HepG2 (cell line): ENCODE measurements around the gene SNHG17. TPM values are rescaled to one million over a fixed set of nuclear protein-coding genes. Genes with fewer than 3 reads are reported as not detected.
A peak's percentile ranks its signal among the peaks of the same experiment; 100 is the strongest.

Experiments used
- BCL6 ChIP-seq: IDR thresholded peaks from 2 replicates; pipeline ENCODE4 v1.6.1; 2016; ENCODE audit warnings: missing genetic modification reagents, missing compliant biosample characterization
- CBX1 ChIP-seq: IDR thresholded peaks from one replicate; pipeline ENCODE4 v1.6.1; 2016; ENCODE audit warnings: antibody characterized with exemption, low read depth
- ELF1 ChIP-seq: sonication (generic); formaldehyde crosslinking; IDR thresholded peaks from 2 replicates; pipeline ENCODE4 v1.4.0; 2020; ENCODE audit warnings: missing genetic modification reagents
- GABPA ChIP-seq, 2 experiments: IDR thresholded peaks; 2 replicates each; pipeline ENCODE4 v1.6.1; 2011 to 2016; ENCODE audit warnings: low read depth in 2 of 2, low read length in 1 of 2, missing biosample characterization in 1 of 2, missing genetic modification characterization in 1 of 2
- GLI4 ChIP-seq: sonication (generic); formaldehyde crosslinking; IDR thresholded peaks from 2 replicates; pipeline ENCODE4 v1.5.1; 2020; ENCODE audit warnings: missing genetic modification reagents, mild to moderate bottlenecking, moderate library complexity, borderline replicate concordance
- HNF4A ChIP-seq: sonication (generic); formaldehyde crosslinking; IDR thresholded peaks from 2 replicates; pipeline ENCODE4 v1.4.0; 2020; ENCODE audit warnings: missing genetic modification reagents
- KAT8 ChIP-seq: IDR thresholded peaks from 2 replicates; pipeline ENCODE4 v1.6.1; 2016; ENCODE audit warnings: missing genetic modification reagents, missing compliant biosample characterization
- KLF9 ChIP-seq: IDR thresholded peaks from 2 replicates; pipeline ENCODE4 v1.6.1; 2016; ENCODE audit warnings: low read depth
- MXD4 ChIP-seq: IDR thresholded peaks from 2 replicates; pipeline ENCODE4 v1.6.1; 2016; ENCODE audit warnings: mild to moderate bottlenecking, missing biosample characterization, missing genetic modification reagents
- NCOA1 ChIP-seq: sonication (generic); formaldehyde crosslinking; IDR thresholded peaks from 2 replicates; pipeline ENCODE4 v1.9.0; 2021; ENCODE audit warnings: missing genetic modification reagents
- NCOA2 ChIP-seq: sonication (generic); formaldehyde crosslinking; IDR thresholded peaks from 2 replicates; pipeline ENCODE4 v1.8.0; 2022; ENCODE audit warnings: inconsistent platforms
- NFRKB ChIP-seq: fragments of 450-650 bp; IDR thresholded peaks from 2 replicates; pipeline ENCODE4 v1.6.1; 2017
- NONO ChIP-seq, 2 experiments: fragments of 450-650 bp in 1 of 2; sonication (generic) in 1 of 2; formaldehyde crosslinking in 1 of 2; IDR thresholded peaks in 1 of 2; conservative IDR thresholded peaks in 1 of 2; 2 replicates each; pipeline versions ENCODE4 v1.6.1 to v1.8.0; 2017 to 2022; ENCODE audit warnings: mild to moderate bottlenecking in 1 of 2, missing genetic modification reagents in 1 of 2, moderate library complexity in 1 of 2
- NR2C2 ChIP-seq: sonication (generic); formaldehyde crosslinking; IDR thresholded peaks from 2 replicates; pipeline ENCODE4 v1.4.0; 2020; ENCODE audit warnings: missing genetic modification reagents, mild to moderate bottlenecking, moderate library complexity, borderline replicate concordance
- POLR2A ChIP-seq, 2 experiments: IDR thresholded peaks; 2 replicates each; pipeline ENCODE4 v1.6.1; 2011; ENCODE audit warnings: low read depth in 2 of 2, low read length in 2 of 2, mild to moderate bottlenecking in 1 of 2, moderate library complexity in 1 of 2; ENCODE audit not compliant: insufficient read depth in 1 of 2
- POLR2G ChIP-seq: fragments of 200-400 bp; formaldehyde crosslinking; IDR thresholded peaks from 2 replicates; pipeline ENCODE4 v1.6.1; 2018; ENCODE audit warnings: mild to moderate bottlenecking, low read depth, low read length, moderate library complexity
- RFX1 ChIP-seq: fragments of 450-650 bp; IDR thresholded peaks from 2 replicates; pipeline ENCODE4 v1.6.1; 2017
- THAP11 ChIP-seq: IDR thresholded peaks from 2 replicates; pipeline ENCODE4 v1.6.1; 2016; ENCODE audit warnings: missing biosample characterization, missing genetic modification reagents
- ZFP36L2 ChIP-seq: sonication (generic); formaldehyde crosslinking; IDR thresholded peaks from 2 replicates; pipeline ENCODE4 v1.4.0; 2020; ENCODE audit warnings: missing genetic modification reagents
- ZNF703 ChIP-seq: sonication (generic); formaldehyde crosslinking; IDR thresholded peaks from 2 replicates; pipeline ENCODE4 v1.5.1; 2020; ENCODE audit warnings: missing genetic modification reagents, mild to moderate bottlenecking, moderate library complexity, borderline replicate concordance
- ZNF709 ChIP-seq: sonication (generic); formaldehyde crosslinking; IDR thresholded peaks from 2 replicates; pipeline ENCODE4 v1.5.0; 2020; ENCODE audit warnings: mild to moderate bottlenecking, missing genetic modification reagents
- ZNF761 ChIP-seq: sonication (generic); formaldehyde crosslinking; conservative IDR thresholded peaks from 2 replicates; pipeline ENCODE4 v1.4.0; 2020; ENCODE audit warnings: mild to moderate bottlenecking, missing genetic modification reagents
- ZSCAN31 ChIP-seq: sonication (generic); formaldehyde crosslinking; IDR thresholded peaks from 2 replicates; pipeline ENCODE4 v1.5.0; 2020; ENCODE audit warnings: low read depth, mild to moderate bottlenecking, missing genetic modification reagents
- polyA plus RNA-seq, 8 experiments: library from polyadenylated mRNA; depleted of rRNA in 3 of 8; stranded (reverse) in 7 of 8; unstranded in 1 of 8; fragments of >200 nt; fragmentation: Illumina TruSeq in 4 of 8; extraction: Trizol in 4 of 8; gene quantifications; 2 replicates each; pipeline versions ENCODE4 v1.2.1 to v1.2.3, GENCODE V29; 2011 to 2016; ENCODE audit warnings: low read depth in 4 of 8, missing spikeins in 1 of 8, mixed read lengths in 1 of 8; ENCODE audit not compliant: insufficient read depth in 1 of 8
- total RNA-seq, 5 experiments: library from RNA; depleted of rRNA; stranded (reverse); fragments of >200 nt; fragmentation: Illumina TruSeq; extraction: Trizol; gene quantifications; 2 replicates each; pipeline ENCODE4 v1.2.3, GENCODE V29; 2016; ENCODE audit warnings: low read depth in 1 of 5
- TF ChIP-seq, protein P1 (sequence below): sonication (generic); formaldehyde crosslinking; IDR thresholded peaks from 2 replicates; pipeline ENCODE4 v1.5.1; 2020; ENCODE audit warnings: missing genetic modification reagents, mild to moderate bottlenecking, borderline replicate concordance
- TF ChIP-seq, protein P2 (sequence below): sonication (generic); formaldehyde crosslinking; IDR thresholded peaks from 2 replicates; pipeline ENCODE4 v1.4.0; 2020; ENCODE audit warnings: missing genetic modification reagents
- TF ChIP-seq, protein P3 (sequence below): IDR thresholded peaks from 2 replicates; pipeline ENCODE4 v1.6.1; 2016; ENCODE audit warnings: mild to moderate bottlenecking, missing biosample characterization, missing genetic modification reagents
- TF ChIP-seq, protein P4 (sequence below): sonication (generic); formaldehyde crosslinking; IDR thresholded peaks from 2 replicates; pipeline ENCODE4 v1.8.0; 2023; ENCODE audit warnings: mild to moderate bottlenecking, missing genetic modification reagents

The SNHG17 gene
- total and polyA plus RNA-seq, 2 of the 13 experiments (the other 11 are each of a cell fraction or from before 2014, with no cell fraction given): 26.2 to 41.2 TPM

DNA sequence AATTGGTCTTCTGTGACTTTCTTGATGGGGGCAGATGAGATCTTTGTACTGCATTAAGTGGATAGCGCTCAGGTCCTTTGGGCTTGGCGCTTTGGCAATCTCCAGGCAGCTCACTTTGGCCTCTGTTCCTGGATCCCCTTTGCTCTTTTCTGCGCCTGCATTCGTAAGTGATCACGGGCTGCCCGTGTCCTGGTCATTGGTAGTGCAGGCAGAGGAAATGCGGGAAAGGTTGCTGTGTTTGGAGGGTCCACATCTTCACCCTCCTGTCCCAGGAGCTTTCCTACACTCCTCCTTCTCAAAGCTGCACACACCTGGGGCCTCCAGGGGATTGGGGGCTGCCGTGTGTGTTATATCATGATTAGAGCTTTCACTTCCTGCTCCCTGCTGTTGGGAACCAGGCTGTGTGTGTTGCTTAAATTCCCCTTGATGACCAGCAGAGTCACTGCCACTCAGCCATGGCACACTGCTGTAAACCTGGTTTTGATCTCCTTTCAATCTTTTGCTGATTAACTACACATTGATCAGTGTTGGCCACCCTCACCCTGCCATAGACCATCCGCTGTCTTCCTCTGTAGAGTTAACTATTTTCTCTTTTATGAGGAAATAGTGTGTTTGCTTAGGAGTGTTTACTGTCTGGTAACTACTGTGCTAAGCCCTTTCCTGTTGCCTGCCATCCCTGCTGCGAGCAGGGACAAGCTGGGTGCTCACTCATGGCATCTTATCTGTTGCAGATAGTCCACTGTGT lies 13.0 kb upstream of the SNHG17 start (continued):
- TF ChIP-seq, protein P1, sequence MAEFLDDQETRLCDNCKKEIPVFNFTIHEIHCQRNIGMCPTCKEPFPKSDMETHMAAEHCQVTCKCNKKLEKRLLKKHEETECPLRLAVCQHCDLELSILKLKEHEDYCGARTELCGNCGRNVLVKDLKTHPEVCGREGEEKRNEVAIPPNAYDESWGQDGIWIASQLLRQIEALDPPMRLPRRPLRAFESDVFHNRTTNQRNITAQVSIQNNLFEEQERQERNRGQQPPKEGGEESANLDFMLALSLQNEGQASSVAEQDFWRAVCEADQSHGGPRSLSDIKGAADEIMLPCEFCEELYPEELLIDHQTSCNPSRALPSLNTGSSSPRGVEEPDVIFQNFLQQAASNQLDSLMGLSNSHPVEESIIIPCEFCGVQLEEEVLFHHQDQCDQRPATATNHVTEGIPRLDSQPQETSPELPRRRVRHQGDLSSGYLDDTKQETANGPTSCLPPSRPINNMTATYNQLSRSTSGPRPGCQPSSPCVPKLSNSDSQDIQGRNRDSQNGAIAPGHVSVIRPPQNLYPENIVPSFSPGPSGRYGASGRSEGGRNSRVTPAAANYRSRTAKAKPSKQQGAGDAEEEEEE (CRISPR knock-in tag): no peak
- TF ChIP-seq, protein P2, sequence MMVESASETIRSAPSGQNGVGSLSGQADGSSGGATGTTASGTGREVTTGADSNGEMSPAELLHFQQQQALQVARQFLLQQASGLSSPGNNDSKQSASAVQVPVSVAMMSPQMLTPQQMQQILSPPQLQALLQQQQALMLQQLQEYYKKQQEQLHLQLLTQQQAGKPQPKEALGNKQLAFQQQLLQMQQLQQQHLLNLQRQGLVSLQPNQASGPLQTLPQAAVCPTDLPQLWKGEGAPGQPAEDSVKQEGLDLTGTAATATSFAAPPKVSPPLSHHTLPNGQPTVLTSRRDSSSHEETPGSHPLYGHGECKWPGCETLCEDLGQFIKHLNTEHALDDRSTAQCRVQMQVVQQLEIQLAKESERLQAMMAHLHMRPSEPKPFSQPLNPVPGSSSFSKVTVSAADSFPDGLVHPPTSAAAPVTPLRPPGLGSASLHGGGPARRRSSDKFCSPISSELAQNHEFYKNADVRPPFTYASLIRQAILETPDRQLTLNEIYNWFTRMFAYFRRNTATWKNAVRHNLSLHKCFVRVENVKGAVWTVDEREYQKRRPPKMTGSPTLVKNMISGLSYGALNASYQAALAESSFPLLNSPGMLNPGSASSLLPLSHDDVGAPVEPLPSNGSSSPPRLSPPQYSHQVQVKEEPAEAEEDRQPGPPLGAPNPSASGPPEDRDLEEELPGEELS (CRISPR knock-in tag): peak; percentile 85
- 0 out of 2 replicates have a peak, but pooled peaks have one; percentile 8 for TF ChIP-seq HNF4A (CRISPR knock-in tag)
- peak; percentile 66 for TF ChIP-seq THAP11 (CRISPR knock-in tag)
- no peak for TF ChIP-seq ZNF703 (CRISPR knock-in tag)
- TF ChIP-seq NCOA2 (CRISPR knock-in tag): peak; percentile 70
- peak; percentile 12 to 36; a peak in 2 of 4 replicates for TF ChIP-seq POLR2A (IDR thresholded peaks at IDR 0.05; ENCODE audit: insufficient read depth in 1 of 2, low read depth in 2 of 2, low read length in 2 of 2)
- TF ChIP-seq ELF1: peak; percentile 33; the same call in 1 of the 2 replicates
- TF ChIP-seq GABPA (IDR thresholded peaks at IDR 0.05; ENCODE audit: low read depth, low read length): no peak
- peak; percentile 59; the same call in 1 of the 2 replicates for TF ChIP-seq GABPA (CRISPR knock-in tag; IDR thresholded peaks at IDR 0.05; ENCODE audit: low read depth)
- TF ChIP-seq KLF9: no peak
- TF ChIP-seq POLR2G: no peak
- no peak for TF ChIP-seq ZSCAN31 (CRISPR knock-in tag)
- no peak for TF ChIP-seq RFX1
- peak; percentile 69 for TF ChIP-seq BCL6 (CRISPR knock-in tag)
- TF ChIP-seq NFRKB: no peak
- no peak for TF ChIP-seq CBX1
- TF ChIP-seq, protein P3, sequence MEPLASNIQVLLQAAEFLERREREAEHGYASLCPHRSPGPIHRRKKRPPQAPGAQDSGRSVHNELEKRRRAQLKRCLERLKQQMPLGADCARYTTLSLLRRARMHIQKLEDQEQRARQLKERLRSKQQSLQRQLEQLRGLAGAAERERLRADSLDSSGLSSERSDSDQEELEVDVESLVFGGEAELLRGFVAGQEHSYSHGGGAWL (CRISPR knock-in tag): peak; percentile 34; the same call in 1 of the 2 replicates
- TF ChIP-seq MXD4: peak; percentile 60; the same call in 1 of the 2 replicates
- TF ChIP-seq ZNF761 (CRISPR knock-in tag): no peak
- TF ChIP-seq ZNF709 (CRISPR knock-in tag): 0 out of 2 replicates have a peak, but pooled peaks have one; percentile 63
- TF ChIP-seq GLI4 (CRISPR knock-in tag): peak; percentile 67; the same call in 1 of the 2 replicates
- TF ChIP-seq, protein P4, sequence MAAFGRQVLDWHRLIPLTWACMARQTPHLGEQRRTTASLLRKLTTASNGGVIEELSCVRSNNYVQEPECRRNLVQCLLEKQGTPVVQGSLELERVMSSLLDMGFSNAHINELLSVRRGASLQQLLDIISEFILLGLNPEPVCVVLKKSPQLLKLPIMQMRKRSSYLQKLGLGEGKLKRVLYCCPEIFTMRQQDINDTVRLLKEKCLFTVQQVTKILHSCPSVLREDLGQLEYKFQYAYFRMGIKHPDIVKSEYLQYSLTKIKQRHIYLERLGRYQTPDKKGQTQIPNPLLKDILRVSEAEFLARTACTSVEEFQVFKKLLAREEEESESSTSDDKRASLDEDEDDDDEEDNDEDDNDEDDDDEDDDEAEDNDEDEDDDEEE: no peak
- TF ChIP-seq NR2C2: peak; percentile 48; the same call in 1 of the 2 replicates
- TF ChIP-seq KAT8: peak; percentile 65
- no peak for TF ChIP-seq NCOA1 (CRISPR knock-in tag)
- TF ChIP-seq NONO (IDR thresholded peaks at IDR 0.05): no peak
- TF ChIP-seq NONO (CRISPR knock-in tag; conservative IDR thresholded peaks at IDR 0.05): 0 out of 2 replicates have a peak, but pooled peaks have one; percentile 45
- TF ChIP-seq ZFP36L2 (CRISPR knock-in tag): no peak
